CD4-positive, CD25-positive, alpha-beta regulatory T cell (primary cell): ENCODE data around the gene ARFRP1. TPM values are rescaled to one million over a fixed set of nuclear protein-coding genes. Genes with fewer than 3 reads are reported as not detected.

Experiments used
- ATAC-seq, 2 donors: fragments of 150-1000 bp; cut with Tn5 transposase; one replicate each; pipeline ENCODE4 v1.10.0; 2021; ENCODE audit warnings: low read depth in 2 of 2, moderate number of reproducible peaks in 2 of 2, moderate library complexity in 1 of 2
- DNase-seq, 3 donors: peaks; one replicate each; pipeline versions ENCODE4 v3.0.0 to v3.0.0-alpha.2; 2012 to 2022; ENCODE audit warnings: mixed read lengths in 1 of 3
- H3K27ac ChIP-seq: one replicate; pipeline ENCODE4 v1.7.0; 2013; ENCODE audit warnings: mild to moderate bottlenecking, low read length; ENCODE audit not compliant: insufficient read depth, poor library complexity, severe bottlenecking
- H3K27me3 ChIP-seq: one replicate; pipeline ENCODE4 v1.7.0; 2013; ENCODE audit warnings: low read length; ENCODE audit not compliant: control insufficient read depth, insufficient read depth
- H3K36me3 ChIP-seq: one replicate; pipeline ENCODE4 v1.7.0; 2013; ENCODE audit warnings: mild to moderate bottlenecking, low read length, moderate library complexity; ENCODE audit not compliant: control insufficient read depth, insufficient read depth
- H3K4me1 ChIP-seq: 2 replicates; pipeline ENCODE4 v1.7.0; 2013; ENCODE audit warnings: mild to moderate bottlenecking, low read length; ENCODE audit not compliant: insufficient read depth, control insufficient read depth, poor library complexity, severe bottlenecking
- H3K4me3 ChIP-seq: one replicate; pipeline ENCODE4 v1.7.0; 2013; ENCODE audit warnings: low read depth, mild to moderate bottlenecking, low read length, moderate library complexity
- H3K9me3 ChIP-seq, 2 experiments: 1 replicate in 1 of 2; 2 replicates in 1 of 2; pipeline ENCODE4 v1.7.0; 2013; ENCODE audit warnings: low read length in 2 of 2, mild to moderate bottlenecking in 1 of 2, moderate library complexity in 1 of 2; ENCODE audit not compliant: control insufficient read depth in 2 of 2
- H3K27ac Mint-ChIP-seq, 3 donors: one replicate each; pipeline ENCODE4 v1.8.0; 2020 to 2022; ENCODE audit warnings: mild to moderate bottlenecking in 3 of 3, mixed read lengths in 3 of 3, moderate library complexity in 2 of 3
- H3K27me3 Mint-ChIP-seq: one replicate; pipeline ENCODE4 v1.8.0; 2022; ENCODE audit warnings: mild to moderate bottlenecking, mixed read lengths
- H3K36me3 Mint-ChIP-seq: one replicate; pipeline ENCODE4 v1.8.0; 2020; ENCODE audit warnings: mixed read lengths
- H3K4me1 Mint-ChIP-seq, 4 donors: one replicate each; pipeline ENCODE4 v1.8.0; 2020 to 2022; ENCODE audit warnings: mixed read lengths in 4 of 4, mild to moderate bottlenecking in 1 of 4
- H3K4me3 Mint-ChIP-seq, 4 donors: one replicate each; pipeline ENCODE4 v1.8.0; 2020 to 2022; ENCODE audit warnings: mild to moderate bottlenecking in 4 of 4, mixed read lengths in 4 of 4, moderate library complexity in 3 of 4
- H3K9me3 Mint-ChIP-seq, 7 donors: one replicate each; pipeline ENCODE4 v1.8.0; 2020 to 2022; ENCODE audit warnings: mixed read lengths in 7 of 7, mild to moderate bottlenecking in 3 of 7, moderate library complexity in 2 of 7
- polyA plus RNA-seq, 4 donors: library from polyadenylated mRNA; unstranded; fragments of 300-500 nt; fragmentation: Illumina TruSeq; gene quantifications; one replicate each; pipeline ENCODE4 v1.2.3, GENCODE V29; 2021
- total RNA-seq: library from RNA; stranded (reverse); gene quantifications from one replicate; pipeline ENCODE4 v1.2.3, GENCODE V29; 2022

ARFRP1 gene
- total and polyA plus RNA-seq, 5 donors from 2014 or later, result 51.6 to 65.7 (median 61.6) TPM

DNA sequence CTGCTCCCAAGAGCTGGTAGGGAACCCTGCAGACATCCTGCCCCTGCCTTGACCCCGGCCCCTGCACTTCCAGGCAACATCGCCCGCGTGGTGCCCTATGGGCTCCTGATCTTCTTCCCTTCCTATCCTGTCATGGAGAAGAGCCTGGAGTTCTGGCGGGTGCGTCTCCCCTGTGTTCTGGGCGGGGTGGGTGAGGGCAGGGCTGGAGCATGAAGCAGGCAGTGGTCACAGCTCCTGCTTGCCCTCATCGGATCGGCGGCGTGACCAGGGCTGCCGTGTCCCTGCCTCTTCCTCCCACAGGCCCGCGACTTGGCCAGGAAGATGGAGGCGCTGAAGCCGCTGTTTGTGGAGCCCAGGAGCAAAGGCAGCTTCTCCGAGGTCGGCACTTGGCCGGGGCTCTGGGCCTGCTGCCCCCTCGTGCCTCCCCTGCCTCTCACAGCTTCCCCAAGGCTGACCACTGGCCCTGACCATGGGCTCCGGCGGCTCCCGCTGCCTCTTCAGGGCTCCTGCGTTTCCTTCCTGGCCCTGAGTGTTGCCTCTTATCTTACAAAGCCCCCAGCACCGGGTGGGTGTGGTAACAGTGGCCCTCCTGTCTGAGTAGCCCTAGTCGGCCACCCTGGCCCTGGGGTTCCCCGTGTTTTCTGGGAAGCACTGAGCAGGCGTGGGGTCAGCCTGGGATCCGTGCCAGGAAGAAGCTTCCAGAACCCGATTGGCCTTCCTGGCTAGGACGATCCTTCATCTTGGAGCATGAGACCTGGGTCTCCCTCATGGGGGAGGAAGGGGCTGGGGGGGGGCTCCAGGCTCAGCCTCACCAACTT is 19.3 kb downstream of the ARFRP1 start:
- Histone ChIP-seq H3K4me3 (no peak overlapping the region), H3K36me3 (no peaks in the 10 kb centered on the region), H3K27ac (no peak overlapping the region), H3K4me1 (peaks cover 10% of the 10 kb centered on the region), H3K9me3 (no peaks in the 10 kb centered on the region), H3K27me3 (no peaks in the 10 kb centered on the region)
- Mint-ChIP-seq H3K9me3 (no peaks in the 10 kb centered on the region), H3K4me1 (peaks cover 0 to 7% (median 0%) of the 10 kb centered on the region in 4 donors), H3K27me3 (no peaks in the 10 kb centered on the region), H3K4me3 (no peak overlapping the region), H3K27ac (no peak overlapping the region), H3K36me3 (no peaks in the 10 kb centered on the region)
- ATAC-seq, result no peak
- no peak for DNase-seq

DNA sequence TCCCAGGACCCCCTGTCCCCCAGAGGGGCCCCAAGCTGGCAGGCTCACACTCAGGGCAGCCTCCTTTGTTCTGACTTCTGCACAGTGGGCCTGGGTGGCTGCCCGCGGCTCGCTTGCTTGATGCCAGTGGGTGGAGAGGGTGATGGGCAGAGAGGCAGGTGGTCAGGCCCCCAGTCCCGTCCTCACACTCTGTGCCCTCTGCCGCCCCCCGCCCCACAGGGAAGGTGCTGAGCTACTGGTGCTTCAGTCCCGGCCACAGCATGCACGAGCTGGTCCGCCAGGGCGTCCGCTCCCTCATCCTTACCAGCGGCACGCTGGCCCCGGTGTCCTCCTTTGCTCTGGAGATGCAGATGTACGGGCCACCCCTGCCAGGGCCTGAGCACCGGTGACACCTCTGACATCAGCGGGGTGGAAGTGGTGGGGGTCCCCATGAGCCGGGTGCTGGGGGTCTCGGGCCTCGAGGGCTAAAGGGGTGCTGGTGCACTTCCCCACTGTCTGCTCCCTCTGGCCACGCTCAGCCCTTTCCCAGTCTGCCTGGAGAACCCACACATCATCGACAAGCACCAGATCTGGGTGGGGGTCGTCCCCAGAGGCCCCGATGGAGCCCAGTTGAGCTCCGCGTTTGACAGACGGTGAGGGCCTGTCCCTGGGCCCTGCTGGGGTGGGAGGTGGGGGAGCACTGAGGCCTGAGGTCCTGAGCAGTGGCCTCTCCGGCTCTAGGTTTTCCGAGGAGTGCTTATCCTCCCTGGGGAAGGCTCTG is 20.2 kb downstream of the ARFRP1 start:
- H3K27ac Mint-ChIP-seq, result no peak overlapping the region
- H3K36me3 Mint-ChIP-seq, result no peaks in the 10 kb centered on the region
- no peak overlapping the region for H3K27ac ChIP-seq
- H3K9me3 ChIP-seq, result no peaks in the 10 kb centered on the region
- ATAC-seq (no peak), DNase-seq (no peak)
- H3K9me3 Mint-ChIP-seq, result no peaks in the 10 kb centered on the region
- no peak overlapping the region for H3K4me3 ChIP-seq
- H3K4me3 Mint-ChIP-seq, result no peak overlapping the region
- peaks cover 0 to 7% (median 0%) of the 10 kb centered on the region in 4 donors for H3K4me1 Mint-ChIP-seq
- H3K27me3 Mint-ChIP-seq, result no peaks in the 10 kb centered on the region
- H3K4me1 ChIP-seq, result peaks cover 10% of the 10 kb centered on the region
- H3K36me3 ChIP-seq, result no peaks in the 10 kb centered on the region
- no peaks in the 10 kb centered on the region for H3K27me3 ChIP-seq

DNA sequence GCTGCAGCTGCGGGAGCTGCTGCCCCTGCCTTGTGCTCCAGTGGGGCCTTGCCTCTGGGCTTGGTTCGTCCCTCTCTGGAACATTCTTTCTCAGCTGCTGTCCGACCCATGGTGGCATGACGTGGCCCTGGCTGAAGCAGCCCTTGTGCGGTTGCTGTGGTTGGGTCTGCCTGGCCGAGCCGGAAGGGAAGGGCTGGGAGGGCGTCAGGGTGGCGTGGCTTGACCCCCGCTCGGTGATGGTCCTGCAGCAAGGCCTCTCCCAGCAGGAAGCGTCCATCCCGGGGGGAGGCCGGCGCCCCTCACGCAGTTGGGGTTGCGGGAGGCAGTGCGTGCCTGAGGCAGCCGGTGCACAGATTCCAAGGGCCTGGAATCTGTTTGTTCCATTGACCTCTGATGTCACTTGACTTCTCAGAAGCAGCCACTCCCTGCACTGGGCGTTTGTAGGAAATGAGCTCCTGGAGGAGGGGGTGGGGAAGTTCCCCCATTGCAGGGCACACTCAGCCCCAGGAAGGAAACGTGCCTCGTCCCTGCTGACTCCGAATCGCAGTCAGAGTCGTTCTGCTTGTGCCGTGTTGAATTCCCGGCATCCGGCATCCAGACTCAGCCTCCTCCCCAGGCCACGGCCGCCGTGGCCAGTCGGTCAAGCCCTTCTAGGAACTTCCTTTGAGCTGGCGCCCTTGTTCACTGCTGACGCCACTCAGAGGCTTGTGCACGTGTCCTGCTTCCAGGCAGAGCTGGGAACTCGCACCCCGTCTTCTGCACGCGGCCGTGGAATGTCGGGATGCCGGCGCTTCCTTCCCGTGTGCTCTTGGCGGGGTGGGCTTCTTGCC is 21.1 kb downstream of the ARFRP1 start:
- H3K4me3 ChIP-seq, result no peak overlapping the region
- Mint-ChIP-seq H3K4me3 (no peak overlapping the region), H3K27me3 (no peaks in the 10 kb centered on the region), H3K36me3 (no peaks in the 10 kb centered on the region), H3K9me3 (no peaks in the 10 kb centered on the region), H3K27ac (peak overlapping the region in 1 of 3 donors; percentile 66), H3K4me1 (peaks cover 0 to 3% (median 0%) of the 10 kb centered on the region in 4 donors)
- no peaks in the 10 kb centered on the region for H3K27me3 ChIP-seq
- peaks cover 10% of the 10 kb centered on the region for H3K4me1 ChIP-seq
- DNase-seq (peak in 1 of 3 donors; percentile 47), ATAC-seq (peak; percentile 19 to 30)
- no peaks in the 10 kb centered on the region for H3K36me3 ChIP-seq
- no peak overlapping the region for H3K27ac ChIP-seq
- no peaks in the 10 kb centered on the region for H3K9me3 ChIP-seq

DNA sequence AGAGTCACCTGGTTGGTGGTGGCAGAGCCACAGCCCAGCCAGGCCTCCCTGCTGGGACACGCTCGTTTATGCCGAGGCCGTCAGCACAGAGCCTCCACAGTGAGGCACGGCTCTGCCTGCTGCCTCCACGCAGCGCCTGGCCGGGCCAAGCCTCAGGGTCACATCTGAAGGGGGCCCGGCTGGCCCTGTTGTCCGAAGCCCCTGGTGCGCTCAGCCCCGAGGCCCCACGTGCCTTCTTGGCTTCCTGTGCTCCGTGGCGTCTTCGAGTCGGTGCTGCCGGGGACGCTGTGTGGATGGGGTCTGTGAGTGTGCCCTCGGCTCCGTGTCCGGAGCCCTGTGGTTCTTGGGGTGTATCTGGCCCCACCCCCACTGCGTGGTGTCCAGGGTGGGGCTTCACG is 21.7 kb downstream of the ARFRP1 start:
- H3K4me3 Mint-ChIP-seq, result no peak overlapping the region
- Histone ChIP-seq H3K4me3 (no peak overlapping the region), H3K27me3 (no peaks in the 10 kb centered on the region), H3K27ac (no peak overlapping the region), H3K9me3 (no peaks in the 10 kb centered on the region), H3K4me1 (peaks cover 10% of the 10 kb centered on the region), H3K36me3 (no peaks in the 10 kb centered on the region)
- DNase-seq (no peak), ATAC-seq (peak in 1 of 2 donors; percentile 4)
- H3K27me3 Mint-ChIP-seq, result no peaks in the 10 kb centered on the region
- H3K36me3 Mint-ChIP-seq, result no peaks in the 10 kb centered on the region
- peaks cover 0 to 3% (median 0%) of the 10 kb centered on the region in 4 donors for H3K4me1 Mint-ChIP-seq
- peak overlapping the region in 1 of 3 donors; percentile 66 for H3K27ac Mint-ChIP-seq
- no peaks in the 10 kb centered on the region for H3K9me3 Mint-ChIP-seq

DNA sequence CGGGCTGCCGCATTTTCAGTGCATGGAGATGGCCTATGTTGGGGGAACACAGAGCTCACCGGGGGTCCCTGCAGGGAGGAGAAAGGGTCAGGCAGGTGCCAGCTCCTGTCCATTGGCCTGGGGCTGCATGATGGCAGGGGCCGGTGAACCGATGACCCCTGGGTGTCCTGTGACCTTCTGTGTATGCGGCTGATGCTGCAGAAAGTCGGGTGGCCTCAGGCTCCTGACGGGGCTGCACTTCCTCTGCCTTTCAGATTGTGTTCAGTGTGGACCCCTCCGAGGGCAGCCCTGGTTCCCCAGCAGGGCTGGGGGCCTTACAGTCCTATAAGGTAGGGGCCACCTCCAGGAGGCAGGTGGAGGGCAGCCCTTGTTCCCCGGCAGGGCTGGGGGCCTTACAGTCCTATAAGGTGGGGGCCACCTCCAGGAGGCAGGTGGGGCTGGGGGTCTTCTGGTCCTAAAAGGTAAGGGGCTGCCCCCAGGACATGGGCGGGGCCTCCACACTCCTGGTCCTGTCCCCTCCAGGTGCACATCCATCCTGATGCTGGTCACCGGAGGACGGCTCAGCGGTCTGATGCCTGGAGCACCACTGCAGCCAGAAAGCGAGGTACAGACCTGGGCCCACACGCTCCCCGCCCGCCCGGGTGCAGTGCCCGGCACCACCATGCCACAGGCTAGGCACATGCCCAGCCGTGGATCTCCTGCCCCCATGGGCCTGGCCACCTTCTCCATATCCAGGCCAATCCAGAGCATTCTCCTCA is 22.3 kb downstream of the ARFRP1 start:
- Histone ChIP-seq H3K27ac (no peak overlapping the region), H3K36me3 (no peaks in the 10 kb centered on the region), H3K4me1 (peaks cover 10% of the 10 kb centered on the region), H3K27me3 (no peaks in the 10 kb centered on the region), H3K9me3 (no peaks in the 10 kb centered on the region), H3K4me3 (no peak overlapping the region)
- no peaks in the 10 kb centered on the region for H3K36me3 Mint-ChIP-seq
- DNase-seq, result no peak
- peaks cover 0 to 3% (median 0%) of the 10 kb centered on the region in 4 donors for H3K4me1 Mint-ChIP-seq
- H3K27me3 Mint-ChIP-seq, result no peaks in the 10 kb centered on the region
- H3K4me3 Mint-ChIP-seq, result no peak overlapping the region
- ATAC-seq, result no peak
- H3K9me3 Mint-ChIP-seq, result no peaks in the 10 kb centered on the region
- H3K27ac Mint-ChIP-seq, result no peak overlapping the region

DNA sequence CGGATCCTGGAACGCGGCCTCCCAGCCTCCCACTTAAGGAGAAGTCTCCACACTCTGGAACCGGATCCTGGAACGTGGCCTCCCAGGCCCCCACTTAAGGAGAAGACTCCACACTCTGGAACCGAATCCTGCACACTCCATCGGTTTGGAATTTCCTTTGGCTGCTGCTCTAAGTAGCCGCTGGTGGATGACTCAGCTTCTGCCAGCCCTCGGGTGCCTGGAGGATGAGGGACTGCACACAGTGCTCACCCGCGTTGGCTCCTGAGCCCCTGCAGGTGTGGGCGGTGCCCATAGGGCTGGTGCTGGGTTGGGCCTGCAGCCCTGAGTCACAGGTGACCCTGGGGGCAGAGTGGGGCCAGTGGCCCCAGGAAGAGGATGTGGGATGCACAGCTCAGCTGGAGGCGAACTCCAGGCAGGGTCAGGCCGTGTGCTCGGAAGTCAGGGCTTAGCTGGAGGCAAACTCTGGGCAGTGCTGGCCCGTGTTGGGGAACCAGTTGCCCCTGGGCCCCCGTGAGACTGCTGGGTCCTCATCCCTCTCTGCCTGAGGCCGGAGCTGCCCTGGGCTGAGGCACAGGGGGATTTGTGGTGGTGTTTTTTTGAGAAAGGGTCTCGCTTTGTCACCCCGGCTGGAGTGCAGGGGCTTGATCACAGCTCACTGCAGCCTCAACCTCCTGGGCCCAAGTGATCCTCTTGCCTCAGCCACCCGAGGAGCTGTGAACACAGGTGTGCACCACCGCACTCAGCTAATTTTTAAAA is 25.2 kb downstream of the ARFRP1 start:
- no peak overlapping the region for H3K27ac Mint-ChIP-seq
- no peaks in the 10 kb centered on the region for H3K27me3 Mint-ChIP-seq
- no peak for DNase-seq
- Histone ChIP-seq H3K36me3 (no peaks in the 10 kb centered on the region), H3K27me3 (no peaks in the 10 kb centered on the region), H3K4me1 (peaks cover 9% of the 10 kb centered on the region), H3K4me3 (no peak overlapping the region), H3K27ac (no peak overlapping the region), H3K9me3 (no peaks in the 10 kb centered on the region)
- no peaks in the 10 kb centered on the region for H3K9me3 Mint-ChIP-seq
- H3K4me3 Mint-ChIP-seq, result no peak overlapping the region
- no peak for ATAC-seq
- peaks cover 0 to 2% (median 0%) of the 10 kb centered on the region in 4 donors for H3K4me1 Mint-ChIP-seq
- no peaks in the 10 kb centered on the region for H3K36me3 Mint-ChIP-seq
